ENCODE data around the gene TPBGL.

The TPBGL gene

GRCh38 chr11:75260396-75261170, 20.0 kb downstream of the TPBGL start:
- H3K4me3 ChIP-seq (ENCODE audit: low read depth, low read length) = no peak overlapping the region
- TF ChIP-seq, protein P1, sequence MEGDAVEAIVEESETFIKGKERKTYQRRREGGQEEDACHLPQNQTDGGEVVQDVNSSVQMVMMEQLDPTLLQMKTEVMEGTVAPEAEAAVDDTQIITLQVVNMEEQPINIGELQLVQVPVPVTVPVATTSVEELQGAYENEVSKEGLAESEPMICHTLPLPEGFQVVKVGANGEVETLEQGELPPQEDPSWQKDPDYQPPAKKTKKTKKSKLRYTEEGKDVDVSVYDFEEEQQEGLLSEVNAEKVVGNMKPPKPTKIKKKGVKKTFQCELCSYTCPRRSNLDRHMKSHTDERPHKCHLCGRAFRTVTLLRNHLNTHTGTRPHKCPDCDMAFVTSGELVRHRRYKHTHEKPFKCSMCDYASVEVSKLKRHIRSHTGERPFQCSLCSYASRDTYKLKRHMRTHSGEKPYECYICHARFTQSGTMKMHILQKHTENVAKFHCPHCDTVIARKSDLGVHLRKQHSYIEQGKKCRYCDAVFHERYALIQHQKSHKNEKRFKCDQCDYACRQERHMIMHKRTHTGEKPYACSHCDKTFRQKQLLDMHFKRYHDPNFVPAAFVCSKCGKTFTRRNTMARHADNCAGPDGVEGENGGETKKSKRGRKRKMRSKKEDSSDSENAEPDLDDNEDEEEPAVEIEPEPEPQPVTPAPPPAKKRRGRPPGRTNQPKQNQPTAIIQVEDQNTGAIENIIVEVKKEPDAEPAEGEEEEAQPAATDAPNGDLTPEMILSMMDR (IDR thresholded peaks at IDR 0.05; ENCODE audit: borderline replicate concordance, insufficient read depth, low read depth, low read length) = no peak

DNA sequence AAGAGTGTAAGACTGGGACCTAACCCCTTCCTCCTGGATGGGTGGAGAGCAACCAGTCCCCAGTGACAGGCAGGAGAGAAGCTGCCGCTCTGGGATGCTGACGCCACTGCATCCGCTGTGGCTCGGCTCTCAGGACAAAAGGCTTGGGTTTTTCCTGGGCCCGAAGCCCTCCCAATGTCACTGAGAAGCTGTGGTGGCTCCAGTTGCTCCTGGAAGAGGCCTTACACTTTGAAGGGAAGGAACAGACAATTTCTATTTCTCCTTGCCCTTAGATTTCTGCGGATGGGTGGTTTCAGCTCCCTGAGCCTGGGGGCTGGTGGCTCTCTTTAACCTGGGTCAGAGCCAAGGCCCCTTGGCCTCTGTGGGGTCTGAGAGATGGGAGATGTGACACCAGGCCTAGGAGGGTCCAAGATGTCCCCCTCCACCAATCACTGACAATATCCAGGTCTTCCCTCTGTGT, 21.4 kb downstream of the TPBGL start:
- no peak overlapping the region for H3K4me3 ChIP-seq (ENCODE audit: low read depth, low read length)
- TF ChIP-seq, protein P1 (IDR thresholded peaks at IDR 0.05; ENCODE audit: borderline replicate concordance, insufficient read depth, low read depth, low read length) = no peak

- no peak overlapping the region for H3K4me3 ChIP-seq (ENCODE audit: low read depth, low read length)
- TF ChIP-seq, protein P1 (IDR thresholded peaks at IDR 0.05; ENCODE audit: borderline replicate concordance, insufficient read depth, low read depth, low read length) = no peak
These were observed 21.9 kb downstream of the TPBGL start for GRCh38 chr11:75262436-75262835.

GRCh38 chr11:75262961-75263852, 22.6 kb downstream of the TPBGL start:
- H3K4me3 ChIP-seq (ENCODE audit: low read depth, low read length) = no peak overlapping the region
- TF ChIP-seq, protein P1 (IDR thresholded peaks at IDR 0.05; ENCODE audit: borderline replicate concordance, insufficient read depth, low read depth, low read length) = no peak

DNA sequence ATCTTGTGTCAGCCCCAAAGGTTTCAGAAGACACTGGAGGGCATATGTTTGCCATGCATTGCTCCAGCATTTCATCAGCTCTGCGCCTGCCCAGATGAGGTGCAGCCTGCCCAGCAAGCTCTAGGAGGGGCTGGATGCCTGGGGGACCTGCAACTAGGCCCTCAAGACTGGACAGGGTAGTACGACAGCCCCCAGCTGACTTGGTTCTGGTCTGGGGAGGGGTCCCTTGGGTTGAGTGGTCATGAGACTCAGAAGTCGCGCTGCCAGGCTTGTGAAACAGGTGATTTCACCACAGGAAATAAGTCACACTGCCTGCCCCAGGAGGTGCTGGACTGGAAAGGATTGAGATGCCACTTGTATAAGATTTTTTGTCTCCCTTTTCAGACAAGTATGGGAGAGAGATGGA, 23.4 kb downstream of the TPBGL start:
- H3K4me3 ChIP-seq (ENCODE audit: low read depth, low read length) = no peak overlapping the region
- TF ChIP-seq, protein P1 (IDR thresholded peaks at IDR 0.05; ENCODE audit: borderline replicate concordance, insufficient read depth, low read depth, low read length) = no peak

- TF ChIP-seq, protein P1 (IDR thresholded peaks at IDR 0.05; ENCODE audit: borderline replicate concordance, insufficient read depth, low read depth, low read length) = no peak
- no peak overlapping the region for H3K4me3 ChIP-seq (ENCODE audit: low read depth, low read length)
These were observed 23.8 kb downstream of the TPBGL start for GRCh38 chr11:75264356-75264755.
